ENCODE data around the gene COPG2. TPM values are rescaled to one million over a fixed set of nuclear protein-coding genes. Genes with fewer than 3 reads are reported as not detected.

Gene COPG2
- polyA plus RNA-seq (2012; rRNA removed), result 44.3 and 61.4 TPM in 2 replicates
- 56.5 and 58.5 TPM in 2 replicates for polyA plus RNA-seq (2012; cell fraction: cytosol; rRNA removed)
- 17.2 and 34.1 TPM in 2 replicates for polyA plus RNA-seq (2012; cell fraction: nucleus; rRNA removed)

DNA sequence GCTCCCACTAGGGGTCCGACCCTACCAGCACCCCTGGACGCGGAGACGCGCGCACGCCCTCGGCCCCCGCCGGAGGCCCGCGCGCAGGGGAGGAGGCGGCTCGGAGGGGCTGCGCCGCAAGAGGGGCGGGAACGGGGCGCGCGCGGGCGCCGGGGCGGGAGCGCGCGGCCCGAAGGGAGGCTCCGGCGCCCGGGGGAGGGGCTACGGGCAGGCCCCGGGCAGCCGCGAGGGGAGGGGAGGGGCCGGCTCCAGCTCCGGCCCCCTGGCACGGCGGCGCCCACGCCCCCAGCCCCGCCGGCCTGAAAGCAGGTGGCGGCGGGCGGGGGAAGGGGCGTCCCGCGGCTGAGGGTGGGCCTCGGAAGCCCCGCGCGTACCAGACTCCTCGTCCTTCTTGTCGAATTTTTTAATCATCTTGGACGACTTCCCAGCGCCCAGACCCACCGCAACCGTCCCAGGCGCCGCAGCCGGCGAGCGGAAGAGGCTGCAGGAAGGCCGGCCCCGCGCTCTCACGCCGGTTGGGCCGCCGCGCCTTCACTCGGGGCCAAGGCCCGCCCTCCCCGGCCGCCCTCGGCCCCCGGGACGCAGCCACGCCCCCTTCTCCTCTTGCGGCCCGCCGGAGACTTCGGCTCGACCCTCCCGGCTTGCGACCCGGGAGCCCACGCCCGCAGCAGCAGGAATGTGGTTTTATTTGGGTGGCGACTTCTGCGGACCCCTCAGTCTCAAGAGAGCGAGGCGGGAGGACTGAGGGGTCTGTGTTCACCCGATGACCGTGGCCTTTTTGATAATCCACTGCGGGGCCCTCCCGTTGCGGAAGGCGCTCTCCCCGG lies at the start of gene COPG2:
COPG2 (minus strand) TSS at position 491 of the 827 bp plus-strand sequence; CDS start at position 411, 80 bp downstream.
- under 1% methylated on average over 72 of the region's 103 CpGs for WGBS (ENCODE audit: low lambda C conversion rate)
- no peak for TF ChIP-seq RXRA (IDR thresholded peaks at IDR 0.05; ENCODE audit: borderline replicate concordance, low read depth)
- peak; percentile 27; the same call in 1 of the 2 replicates for TF ChIP-seq NFIC (IDR thresholded peaks at IDR 0.05; ENCODE audit: borderline replicate concordance)
- TF ChIP-seq, protein P1, sequence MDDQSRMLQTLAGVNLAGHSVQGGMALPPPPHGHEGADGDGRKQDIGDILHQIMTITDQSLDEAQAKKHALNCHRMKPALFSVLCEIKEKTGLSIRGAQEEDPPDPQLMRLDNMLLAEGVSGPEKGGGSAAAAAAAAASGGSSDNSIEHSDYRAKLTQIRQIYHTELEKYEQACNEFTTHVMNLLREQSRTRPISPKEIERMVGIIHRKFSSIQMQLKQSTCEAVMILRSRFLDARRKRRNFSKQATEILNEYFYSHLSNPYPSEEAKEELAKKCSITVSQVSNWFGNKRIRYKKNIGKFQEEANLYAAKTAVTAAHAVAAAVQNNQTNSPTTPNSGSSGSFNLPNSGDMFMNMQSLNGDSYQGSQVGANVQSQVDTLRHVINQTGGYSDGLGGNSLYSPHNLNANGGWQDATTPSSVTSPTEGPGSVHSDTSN (IDR thresholded peaks at IDR 0.05), result peak; percentile 100
- TF ChIP-seq IRF3 (IDR thresholded peaks at IDR 0.05; ENCODE audit: low read depth, low read length), result no peak; the same call in 1 of the 2 replicates
- TF ChIP-seq RFX5 (IDR thresholded peaks at IDR 0.05; ENCODE audit: low read length), result 0 out of 2 replicates have a peak, but pooled peaks have one; percentile 18
- peak; percentile 74 for TF ChIP-seq MXI1 (IDR thresholded peaks at IDR 0.05; ENCODE audit: low read depth, low read length)
- peak; percentile 96 for TF ChIP-seq POLR2AphosphoS5 (IDR thresholded peaks at IDR 0.05; ENCODE audit: low read depth, low read length)
- peak; percentile 91 for TF ChIP-seq TAF1 (IDR thresholded peaks at IDR 0.05; ENCODE audit: borderline replicate concordance, low read depth, low read length)
- 0 out of 2 replicates have a peak, but pooled peaks have one; percentile 46 for TF ChIP-seq REST (IDR thresholded peaks at IDR 0.05; ENCODE audit: low read depth, low read length)
- TF ChIP-seq YY1 (IDR thresholded peaks at IDR 0.05; ENCODE audit: low read depth), result 0 out of 2 replicates have a peak, but pooled peaks have one; percentile 40
- TF ChIP-seq MAX (IDR thresholded peaks at IDR 0.05; ENCODE audit: low read depth), result peak; percentile 58; the same call in 1 of the 2 replicates
- no peak for TF ChIP-seq TEAD4 (IDR thresholded peaks at IDR 0.05; ENCODE audit: borderline replicate concordance, insufficient read depth)
- 0 out of 2 replicates have a peak, but pooled peaks have one; percentile 8 for TF ChIP-seq CTCF (IDR thresholded peaks at IDR 0.05)
- no peak for TF ChIP-seq RAD21 (IDR thresholded peaks at IDR 0.05; ENCODE audit: low read length)
- peak; percentile 9; the same call in 1 of the 2 replicates for TF ChIP-seq SIN3A (IDR thresholded peaks at IDR 0.05; ENCODE audit: borderline replicate concordance, low read depth, low read length)
- TF ChIP-seq CHD2 (IDR thresholded peaks at IDR 0.05; ENCODE audit: low read length, partially characterized antibody), result peak; percentile 24
- TF ChIP-seq FOXJ3 (CRISPR knock-in tag; IDR thresholded peaks at IDR 0.05), result no peak
- peak; percentile 35; the same call in 1 of the 2 replicates for TF ChIP-seq NRF1 (IDR thresholded peaks at IDR 0.05; ENCODE audit: low read depth, low read length)
- no peak for TF ChIP-seq EZH2phosphoT487 (IDR thresholded peaks at IDR 0.05; ENCODE audit: borderline replicate concordance, low read depth)
- TF ChIP-seq GABPA (IDR thresholded peaks at IDR 0.05; ENCODE audit: low read depth), result peak; percentile 87
- no peaks in the 10 kb centered on the region for H3K79me2 ChIP-seq (ENCODE audit: insufficient read depth)

More for the DNA sequence above, at the start of gene COPG2:
- ChIA-PET CTCF (interaction anchor here (0.6 to 2.2 kb wide), 5 partner anchors 11 to 597 kb away, joined by 3 to 5 read pairs (median 3); no protein-coding TSS in a partner anchor), POLR2A (interaction anchor here (1.0 to 1.1 kb wide), 3 partner anchors 20 to 463 kb away, joined by 3 to 5 read pairs (median 4); partner anchors contain the start of gene TMEM209)
- Histone ChIP-seq H3K9me3 (no peaks in the 10 kb centered on the region), H2AFZ (ENCODE audit: low read depth) (peak within 1 kb of the TSS; percentile 92), H3K4me1 (ENCODE audit: control insufficient read depth in 1 of 2, insufficient read depth in 2 of 2, low read depth in 1 of 2, low read length in 1 of 2) (peaks cover 5 to 14% of the 10 kb centered on the region in 2 experiments), H3K27me3 (ENCODE audit: insufficient read depth) (no peaks in the 10 kb centered on the region), H3K9me2 (no peaks in the 10 kb centered on the region), H3K4me3 (ENCODE audit: low read depth in 2 of 2, low read length in 1 of 2) (peak within 1 kb of the TSS; percentile 79 to 98), H3K4me2 (peak within 1 kb of the TSS; percentile 82), H3F3A (replicated peaks; ENCODE audit: insufficient read depth) (no peaks in the 10 kb centered on the region), H3K36me3 (replicated peaks in 1 of 2; ENCODE audit: control insufficient read depth in 1 of 2, insufficient read depth in 2 of 2, low read length in 1 of 2) (peaks cover 24 to 28% of the 10 kb centered on the region in 2 experiments), H3K27ac (ENCODE audit: low read depth in 2 of 2, low read length in 1 of 2) (peak within 1 kb of the TSS; percentile 67 to 97), H3K9ac (peak within 1 kb of the TSS; percentile 82), H4K20me1 (ENCODE audit: insufficient read depth) (no peaks in the 10 kb centered on the region)
- peak; percentile 100 for DNase-seq

Data from SK-N-SH (cell line).